ENCODE measurements around the gene CAMTA1.

Gene CAMTA1

DNA sequence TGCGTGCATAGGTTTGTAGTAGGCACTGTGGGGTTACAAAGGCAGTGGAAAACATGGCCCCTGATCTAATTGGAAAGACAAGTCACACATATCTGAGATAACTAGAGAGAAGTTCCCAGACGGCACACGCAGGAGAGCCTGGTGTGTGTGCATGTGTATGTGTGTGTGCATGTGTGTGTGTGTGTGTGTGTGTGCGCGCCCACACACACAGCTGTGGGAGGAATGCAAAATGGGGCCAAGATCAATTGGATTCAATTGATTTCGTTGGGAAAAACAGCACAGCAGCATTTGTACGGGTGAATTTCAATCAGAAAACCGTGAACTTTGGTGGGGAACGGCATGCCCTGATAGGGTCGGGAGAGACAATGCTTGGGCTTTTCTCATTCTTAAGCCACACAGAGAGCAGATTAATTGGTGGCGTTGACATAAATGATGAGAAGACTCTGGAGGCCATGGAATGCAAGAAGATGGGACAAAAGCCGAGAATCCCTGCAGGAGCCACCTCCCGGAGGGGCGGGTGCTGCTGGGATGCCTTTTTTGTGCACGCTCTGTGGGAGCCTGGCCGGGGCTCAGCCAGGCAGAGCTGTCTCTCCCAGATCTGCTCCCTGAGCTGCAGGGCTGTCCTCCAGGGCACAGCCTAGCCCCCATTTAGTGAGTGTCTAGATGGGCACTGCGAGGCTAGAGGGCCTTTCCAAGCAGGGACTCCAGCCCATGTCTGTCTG lies 322.0 kb downstream of the CAMTA1 start:
- no peak for DNase-seq (ENCODE audit: low read depth in 2 of 2)

DNA sequence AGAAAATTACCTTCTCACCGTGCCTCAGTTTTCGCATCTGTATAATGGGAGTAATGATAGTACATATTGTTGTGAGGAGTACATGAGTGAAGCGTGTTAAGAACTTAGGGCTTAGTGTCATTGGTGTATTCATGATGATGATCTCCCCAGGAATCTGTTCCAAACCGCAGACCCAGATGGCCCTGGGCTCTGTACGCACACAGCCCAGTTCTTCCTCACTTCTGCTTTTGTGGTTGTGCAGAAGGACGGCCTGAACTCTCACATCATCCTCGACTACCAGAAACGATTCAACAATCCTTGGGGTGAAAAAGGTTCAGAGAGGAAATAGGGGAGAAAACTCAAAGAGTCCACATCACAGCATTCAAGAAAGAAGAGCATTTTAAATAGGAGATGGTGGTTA lies 323.0 kb downstream of the CAMTA1 start:
- no peak for DNase-seq (ENCODE audit: low read depth in 2 of 2)

DNA sequence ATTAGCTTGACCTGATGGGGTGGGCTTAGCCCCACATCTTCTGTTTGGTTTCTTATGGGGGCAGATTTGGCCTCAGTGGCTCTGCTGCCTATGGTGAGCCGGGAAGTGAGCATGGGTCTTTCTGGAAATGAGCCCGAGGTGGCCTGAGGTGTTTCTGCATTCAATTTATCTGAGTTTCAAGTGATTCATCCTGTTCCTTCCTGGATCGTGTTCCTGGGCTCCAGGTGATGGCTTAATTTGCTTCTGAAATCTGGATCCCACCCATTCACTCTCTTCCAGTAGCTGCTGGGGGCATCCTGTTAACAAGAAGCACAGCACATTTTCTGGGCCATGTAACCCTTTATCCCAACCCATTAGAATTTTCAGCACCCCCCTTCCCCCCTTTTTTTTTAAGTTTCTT lies 324.6 kb downstream of the CAMTA1 start:
- no peak for DNase-seq (ENCODE audit: low read depth in 2 of 2)

DNA sequence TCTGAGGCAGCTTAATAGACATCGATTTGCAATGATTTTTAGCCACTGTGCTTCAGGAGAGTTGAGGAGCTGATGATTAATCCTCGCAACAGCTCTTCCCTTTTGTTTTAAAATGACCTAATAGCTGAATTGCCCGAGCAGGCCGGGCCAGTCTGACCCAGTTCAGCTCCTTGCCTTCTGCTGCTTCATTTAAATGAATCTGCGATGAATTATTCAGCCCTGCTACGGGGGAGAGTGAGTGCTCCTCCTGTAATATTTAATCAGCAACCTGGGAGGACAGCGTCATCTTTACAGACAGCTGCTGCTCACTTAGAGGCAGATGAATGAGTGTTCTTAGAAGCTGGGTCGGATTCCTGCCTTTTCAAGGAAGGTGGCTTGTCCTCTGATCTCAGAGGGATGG lies 325.1 kb downstream of the CAMTA1 start:
- no peak for DNase-seq (ENCODE audit: low read depth in 2 of 2)

DNA sequence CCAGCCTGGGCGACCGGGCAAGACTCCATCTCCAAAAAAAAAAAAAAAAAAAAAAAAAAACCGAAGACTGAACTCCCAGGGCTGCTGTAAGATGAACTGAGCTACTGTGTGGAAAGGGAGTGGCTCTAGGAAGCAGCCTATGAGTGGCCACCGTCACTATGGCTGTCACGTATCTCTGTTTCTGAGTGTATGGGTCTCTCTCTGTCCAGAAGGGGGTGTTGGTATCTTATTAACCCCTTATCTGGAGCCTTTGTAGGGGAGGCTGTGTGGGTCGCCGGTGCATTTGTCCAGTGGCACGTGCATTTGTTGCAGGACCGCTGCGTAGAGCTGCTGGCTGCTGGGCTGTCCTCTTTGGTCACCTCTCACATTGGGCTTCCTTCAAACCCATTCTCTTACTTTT lies 326.6 kb downstream of the CAMTA1 start:
- DNase-seq (ENCODE audit: low read depth in 2 of 2), result no peak

DNA sequence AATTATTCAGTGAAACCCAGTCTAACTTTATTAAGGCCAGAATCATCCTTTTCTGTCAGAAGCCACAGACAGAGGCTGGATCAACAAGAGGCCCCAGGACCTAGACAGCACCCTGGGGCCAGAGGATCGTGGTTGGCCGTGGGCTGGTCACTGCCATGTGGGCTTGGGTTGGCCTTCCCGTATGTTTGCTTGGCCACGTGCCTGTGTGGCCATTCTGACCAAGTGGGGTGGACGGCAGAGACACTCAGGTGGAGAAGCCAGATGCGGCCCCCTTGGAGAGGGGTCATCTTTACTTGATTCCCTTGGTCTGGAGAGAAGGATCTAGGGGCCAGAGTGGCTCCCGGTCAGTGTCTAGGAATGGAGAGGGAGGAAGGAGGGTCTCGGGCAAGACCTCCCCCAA lies 327.9 kb downstream of the CAMTA1 start:
- no peak for DNase-seq (ENCODE audit: low read depth in 2 of 2)

DNA sequence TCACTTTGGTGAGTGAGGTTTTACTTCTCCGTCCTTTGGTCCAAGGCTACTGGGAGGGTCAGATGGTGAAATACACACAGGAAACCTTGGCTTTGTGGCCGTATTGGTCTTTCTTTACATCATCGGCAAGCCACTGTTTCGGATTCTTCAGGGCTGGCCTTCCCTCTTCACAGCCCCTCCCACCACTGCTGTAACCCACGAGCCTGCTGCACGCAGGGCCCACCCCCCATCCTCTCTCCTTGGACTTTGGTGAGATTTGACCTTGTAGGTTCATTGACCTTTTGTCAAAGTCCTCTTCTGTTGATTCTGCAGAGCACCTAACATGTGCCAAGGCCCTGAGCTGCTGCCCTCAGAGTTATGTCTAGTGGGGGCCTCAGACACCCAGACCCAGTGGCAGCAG lies 328.6 kb downstream of the CAMTA1 start:
- DNase-seq (ENCODE audit: low read depth in 2 of 2), result no peak

DNA sequence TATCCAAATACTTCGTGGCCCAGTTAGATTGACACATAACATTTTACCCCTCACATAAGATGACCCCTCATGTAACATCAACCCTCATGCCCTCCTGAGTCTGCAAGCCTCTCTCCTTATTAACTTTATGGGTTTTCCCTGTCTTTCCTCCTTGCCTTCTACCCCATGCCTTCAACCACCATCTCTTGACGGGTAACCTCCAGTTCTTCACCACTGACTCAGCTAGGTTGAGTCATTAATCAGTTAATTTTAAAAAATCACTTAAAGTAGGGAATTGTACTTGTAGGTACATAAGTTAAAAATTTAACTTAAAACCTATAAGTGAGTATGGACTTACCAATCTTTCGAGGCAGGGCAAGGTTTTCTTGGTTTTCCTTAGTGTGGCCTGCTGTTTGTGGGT lies 330.7 kb downstream of the CAMTA1 start:
- no peak for DNase-seq (ENCODE audit: low read depth in 2 of 2)

DNA sequence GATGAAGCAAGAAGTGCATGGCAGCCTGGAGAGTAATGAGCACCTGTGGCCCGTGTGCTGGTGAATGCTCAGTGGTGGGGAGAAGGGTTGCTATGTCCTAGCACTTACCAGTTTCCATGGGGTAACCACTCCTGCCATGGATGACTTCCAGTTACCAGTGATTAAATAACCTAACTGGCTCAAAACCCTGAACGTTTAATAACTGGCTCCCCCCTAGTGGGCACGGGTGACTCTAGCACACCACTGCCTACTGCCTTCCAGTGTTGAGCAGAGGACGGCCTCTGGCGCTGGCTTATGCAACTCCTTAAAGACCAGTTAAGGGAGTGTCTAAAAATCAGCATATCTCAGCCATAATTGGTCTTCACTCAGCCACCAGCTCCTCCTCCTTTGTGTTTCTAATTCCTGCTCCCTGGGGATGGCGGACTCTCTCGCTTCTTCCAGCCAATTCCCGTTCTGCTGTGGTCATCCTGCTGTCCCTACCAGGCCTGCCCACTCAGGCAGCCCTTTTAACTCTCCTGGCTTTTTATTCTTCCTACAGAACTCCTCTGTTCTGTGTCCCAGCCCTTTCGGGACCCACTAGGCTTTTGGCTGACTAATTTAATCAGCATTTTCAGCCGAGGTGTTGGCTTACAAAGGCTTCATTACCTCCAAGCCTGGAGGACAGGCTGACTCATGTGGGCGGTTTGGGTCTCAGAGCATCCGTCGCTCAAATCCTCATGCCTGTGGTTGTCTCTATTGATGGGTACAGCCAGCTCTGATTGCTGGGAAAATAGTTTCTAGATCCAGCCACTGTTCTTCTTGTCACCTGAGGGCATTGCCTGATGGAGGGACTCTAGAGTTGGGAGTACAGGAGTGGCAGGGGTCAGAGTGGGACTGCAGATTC lies 332.4 kb downstream of the CAMTA1 start:
- peak; percentile 69 to 75 for DNase-seq (ENCODE audit: low read depth in 2 of 2)

DNA sequence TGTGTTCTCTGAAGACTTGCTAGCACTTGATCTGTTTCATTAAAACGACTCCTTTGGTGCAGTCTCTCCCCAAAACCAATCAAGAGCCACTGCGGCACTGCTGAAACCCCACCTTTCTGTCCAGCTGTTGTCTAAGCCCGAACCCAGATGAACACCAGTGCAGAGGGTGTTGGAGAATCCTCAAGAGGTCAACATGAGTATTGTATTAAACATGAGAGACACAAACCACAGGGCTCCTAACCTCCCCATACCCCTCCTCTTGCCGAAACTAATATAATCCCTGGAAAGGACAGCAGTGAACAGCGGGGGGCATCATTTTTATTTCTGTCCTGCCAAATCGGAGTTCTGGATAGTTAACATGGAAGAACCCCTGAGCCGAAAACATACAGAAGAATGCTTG lies 333.9 kb downstream of the CAMTA1 start:
- no peak for DNase-seq (ENCODE audit: low read depth in 2 of 2)

DNA sequence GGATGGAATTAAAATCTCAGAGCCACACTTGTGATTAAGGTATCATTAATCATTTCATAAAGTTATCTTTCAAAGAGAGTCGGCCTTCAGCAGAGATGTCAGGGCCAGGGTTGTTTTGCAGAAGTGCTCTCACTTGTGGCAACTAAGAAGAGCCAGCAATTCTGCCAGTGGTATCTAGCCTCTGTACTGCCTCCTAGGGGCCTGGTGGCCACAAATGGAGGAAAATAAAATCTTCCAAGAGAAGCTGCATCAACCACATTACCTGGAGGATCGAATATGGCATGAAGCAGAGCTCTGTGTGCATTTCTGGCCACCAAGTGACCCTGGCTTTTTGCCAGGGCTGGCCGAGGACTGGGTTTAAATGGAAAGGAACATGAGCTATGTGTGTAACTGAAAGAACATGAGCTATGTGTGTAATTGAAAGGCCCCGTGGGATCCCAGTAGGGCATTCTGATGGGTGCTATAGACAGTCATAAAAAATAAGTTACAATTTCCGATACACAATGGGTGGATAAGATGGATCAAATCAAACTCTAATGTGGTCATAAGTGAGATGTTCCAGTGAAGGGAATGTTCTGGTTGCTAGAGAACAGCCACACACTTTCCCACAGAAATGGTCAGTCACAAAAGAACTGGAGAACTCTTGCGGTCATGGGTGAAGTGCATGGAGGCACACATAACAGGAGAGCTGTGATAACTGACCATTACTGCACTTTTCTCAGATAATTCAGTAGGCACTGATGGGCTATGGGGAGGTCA lies 335.8 kb downstream of the CAMTA1 start:
- DNase-seq (ENCODE audit: low read depth in 2 of 2), result no peak

DNA sequence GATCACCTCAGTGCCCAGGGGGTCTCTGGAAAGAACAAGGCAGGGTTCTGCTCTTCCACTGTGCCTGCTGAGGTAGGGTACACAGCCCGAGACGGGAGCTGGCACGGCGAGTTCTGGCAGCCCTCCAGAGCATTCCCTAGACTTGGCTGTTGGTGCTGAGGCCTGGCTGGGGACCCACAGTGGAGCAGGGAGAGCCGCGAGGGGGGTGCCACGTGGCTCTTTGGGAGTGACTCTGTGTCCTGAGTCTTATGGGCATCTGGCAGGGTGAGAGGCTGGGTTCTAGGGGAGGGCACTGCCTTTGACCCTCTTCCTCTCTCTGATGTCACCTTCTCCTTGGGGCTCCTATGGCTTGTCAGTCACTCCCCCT lies 336.4 kb downstream of the CAMTA1 start:
- DNase-seq (ENCODE audit: low read depth in 2 of 2), result no peak

DNA sequence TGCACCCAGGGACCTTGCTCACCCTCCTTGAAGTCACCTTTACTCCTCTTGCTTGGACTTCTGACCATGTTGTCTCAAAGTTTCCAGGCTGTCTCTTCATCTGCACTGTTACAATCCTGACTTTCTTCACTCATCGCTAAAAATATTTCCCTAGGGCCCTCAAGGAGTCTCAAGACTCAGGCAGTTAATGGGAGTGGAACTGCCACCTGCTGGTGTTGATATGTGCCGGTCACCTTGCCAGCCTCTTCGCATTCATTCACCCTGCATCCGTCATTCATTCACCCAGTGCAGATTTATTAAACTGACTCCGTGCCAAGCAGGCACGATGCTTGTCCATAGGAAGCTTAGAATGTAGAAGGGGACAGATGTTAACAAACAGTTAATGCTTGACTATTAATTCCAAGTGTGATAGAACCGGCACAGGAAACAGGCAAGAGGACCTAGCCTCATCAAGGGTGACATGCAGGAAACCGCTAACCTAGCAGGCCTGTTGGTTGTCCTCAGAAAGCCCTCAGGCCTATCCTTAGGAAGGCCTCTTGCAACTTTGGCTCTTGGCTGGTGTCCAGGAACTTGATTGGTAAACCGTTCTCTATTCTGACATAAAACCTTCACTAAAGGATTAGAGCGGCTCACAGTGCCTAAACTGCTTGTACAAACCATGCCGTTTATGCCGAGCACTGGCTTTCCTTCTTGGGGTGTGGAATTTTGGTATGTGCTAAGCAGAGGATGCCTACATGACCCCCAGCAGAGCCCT lies 342.2 kb downstream of the CAMTA1 start:
- no peak for DNase-seq (ENCODE audit: low read depth in 2 of 2)

DNA sequence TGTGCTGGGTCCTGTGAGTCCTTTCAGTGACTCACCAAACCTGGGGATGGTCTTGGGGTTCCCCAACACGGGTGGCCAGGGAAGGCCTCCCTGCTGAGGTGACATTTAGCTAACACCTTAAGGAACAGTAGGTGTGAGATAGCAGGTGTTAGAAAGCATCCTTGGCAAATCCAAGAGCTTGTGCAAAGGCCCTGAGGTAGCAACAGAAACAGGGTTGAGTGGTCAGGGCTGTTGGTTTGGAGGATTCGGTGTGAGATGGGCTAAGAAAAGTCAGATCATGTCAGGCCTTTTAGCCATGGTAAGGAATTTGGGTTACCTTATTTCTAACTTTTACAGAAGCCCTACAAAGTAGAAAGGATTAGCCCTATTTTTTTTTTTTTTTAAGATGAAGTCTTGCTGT lies 343.0 kb downstream of the CAMTA1 start:
- DNase-seq (ENCODE audit: low read depth in 2 of 2), result no peak

DNA sequence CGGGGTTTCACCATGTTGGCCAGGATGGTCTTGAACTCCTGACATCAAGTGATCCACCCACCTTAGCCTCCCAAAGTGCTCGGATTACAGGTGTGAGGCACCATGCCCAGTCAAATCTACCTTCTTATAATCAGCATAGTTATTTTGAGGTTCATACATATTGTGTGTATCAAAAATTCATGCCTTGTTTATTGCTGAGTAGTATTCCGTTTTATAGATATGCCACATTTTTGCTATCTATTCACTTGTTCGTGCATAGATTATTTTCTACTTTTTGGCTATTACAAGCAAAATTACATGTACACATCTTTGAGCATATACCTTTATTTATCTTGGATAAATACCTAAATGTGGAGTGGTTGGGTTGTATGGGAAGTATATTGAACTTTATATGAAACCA lies 344.9 kb downstream of the CAMTA1 start:
- no peak for DNase-seq (ENCODE audit: low read depth in 2 of 2)

DNA sequence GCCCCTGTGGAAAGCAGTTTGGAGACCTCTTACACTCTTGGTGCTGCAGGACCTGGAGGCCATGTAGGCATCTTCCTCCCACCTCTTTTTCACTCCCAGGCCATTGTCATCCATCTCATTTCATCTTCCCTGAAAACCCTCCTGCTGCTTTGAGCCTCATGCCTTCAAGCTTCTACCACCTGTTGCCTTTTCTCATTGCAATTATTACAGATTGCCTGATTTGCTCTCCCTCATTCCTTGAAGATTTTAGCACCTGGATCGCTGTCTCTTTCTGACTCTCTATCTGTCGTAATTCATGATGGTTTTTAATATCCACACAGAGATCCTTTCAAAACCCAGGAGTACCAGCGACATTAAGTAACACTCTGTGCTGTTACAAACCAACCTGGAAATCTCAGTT lies 350.2 kb downstream of the CAMTA1 start:
- no peak for DNase-seq (ENCODE audit: low read depth in 2 of 2)

DNA sequence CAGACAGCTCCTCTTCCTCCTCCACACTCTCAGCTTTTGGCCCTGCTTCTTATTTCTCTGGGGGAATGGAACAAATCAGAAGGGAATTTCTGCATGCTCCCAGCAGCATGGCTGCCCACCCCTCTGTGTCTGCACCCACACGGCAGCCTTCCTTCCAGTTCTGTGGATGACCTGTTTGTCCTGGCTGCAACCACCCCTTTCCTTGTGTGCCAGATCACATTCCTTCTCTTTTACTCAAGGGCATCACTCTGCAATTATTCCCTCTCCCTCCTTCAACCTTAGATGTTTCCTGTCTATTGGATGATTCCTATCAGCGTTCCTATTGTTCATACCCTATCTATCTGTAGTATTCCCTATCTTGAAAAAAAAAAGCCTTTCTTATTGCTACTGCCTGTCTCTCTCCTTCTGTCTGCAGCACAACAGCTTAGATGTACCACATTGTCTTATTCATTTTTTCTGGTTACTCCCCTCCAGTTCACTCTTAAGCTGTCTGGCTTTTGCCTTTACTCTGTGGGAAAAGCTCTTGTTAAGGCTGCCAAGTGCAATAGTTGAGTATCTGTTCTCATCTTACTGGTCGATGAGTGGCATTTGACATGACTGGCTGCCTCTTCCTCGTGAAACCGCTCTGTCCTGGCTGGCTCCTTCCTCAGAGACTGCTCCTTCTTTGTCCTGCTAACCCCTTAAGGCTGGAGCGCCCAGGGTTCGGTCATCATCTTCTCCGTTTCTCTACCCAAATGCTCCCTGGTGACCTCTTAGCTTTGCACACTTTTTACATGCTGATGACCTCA lies 351.1 kb downstream of the CAMTA1 start:
- no peak for DNase-seq (ENCODE audit: low read depth in 2 of 2)

DNA sequence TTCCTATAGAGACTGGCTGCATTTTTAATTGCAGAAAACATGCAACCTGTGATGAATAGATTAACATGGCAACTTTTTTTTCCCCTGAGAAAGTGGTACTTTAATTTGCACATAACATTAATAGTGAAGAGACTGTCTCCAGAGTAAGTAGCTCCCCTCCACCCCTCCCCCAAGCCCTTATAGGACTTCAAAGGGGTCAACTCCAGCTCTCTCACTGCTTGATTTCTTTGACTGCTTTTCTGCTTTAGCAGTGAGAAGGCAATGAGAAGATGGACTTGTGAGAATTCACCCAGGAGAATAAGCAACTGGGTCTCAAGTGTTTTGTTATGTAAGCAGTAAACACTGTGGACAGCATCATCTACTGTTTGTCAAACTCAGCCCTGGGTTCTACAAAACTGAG lies 355.0 kb downstream of the CAMTA1 start:
- no peak for DNase-seq (ENCODE audit: low read depth in 2 of 2)

DNA sequence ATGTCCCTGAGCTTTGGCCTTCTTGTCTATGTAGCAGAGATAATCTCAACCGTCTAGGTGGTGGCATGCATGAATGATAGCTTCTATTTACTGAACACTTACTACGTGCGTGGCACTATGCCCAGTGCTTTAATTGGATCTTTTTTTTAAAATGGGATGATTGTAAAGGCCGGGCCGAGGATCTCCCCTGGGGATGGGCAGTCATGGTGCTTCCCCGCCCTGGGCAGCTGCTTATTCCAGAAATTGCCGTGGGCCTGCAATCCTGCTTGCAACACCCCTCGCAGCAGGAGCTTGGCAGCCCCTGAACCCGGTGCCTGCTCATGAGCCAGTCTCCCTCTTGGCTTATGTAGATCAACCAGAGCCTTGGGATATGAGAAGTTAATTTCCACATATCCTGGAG lies 360.7 kb downstream of the CAMTA1 start:
- no peak for DNase-seq (ENCODE audit: low read depth in 2 of 2)

DNA sequence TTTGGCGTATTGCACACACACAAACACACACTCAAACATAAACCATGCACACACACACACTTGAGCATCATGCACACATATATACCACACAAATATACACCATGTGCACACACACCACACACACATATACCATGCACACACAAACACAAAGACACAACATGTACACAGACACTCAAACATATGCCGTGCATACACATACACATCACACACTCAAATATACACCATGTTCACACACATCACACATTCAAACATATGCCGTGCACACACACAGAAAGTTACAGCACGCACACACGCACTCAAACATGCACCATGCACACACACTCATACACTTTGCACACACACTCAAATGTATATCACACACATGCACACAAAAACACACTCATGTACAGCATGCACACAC lies 361.5 kb downstream of the CAMTA1 start:
- DNase-seq (ENCODE audit: low read depth in 2 of 2), result no peak
